Glutamatergic neuron (in vitro differentiated cells): ENCODE measurements around the gene CACNA1C. TPM values are rescaled to one million over a fixed set of nuclear protein-coding genes. Genes with fewer than 3 reads are reported as not detected.
A peak's percentile ranks its signal among the peaks of the same experiment; 100 is the strongest.

ENCODE experiments used
- DNase-seq: peaks from one replicate; pipeline ENCODE4 v3.0.0; 2022
- H3K27ac Mint-ChIP-seq: one replicate; pipeline ENCODE4 v1.8.0; 2020; ENCODE audit warnings: mild to moderate bottlenecking, mixed read lengths, inconsistent platforms; ENCODE audit not compliant: unreplicated experiment
- H3K27me3 Mint-ChIP-seq: one replicate; pipeline ENCODE4 v1.8.0; 2020; ENCODE audit warnings: mild to moderate bottlenecking, moderate library complexity, mixed read lengths, inconsistent platforms; ENCODE audit not compliant: unreplicated experiment
- H3K36me3 Mint-ChIP-seq: one replicate; pipeline ENCODE4 v1.8.0; 2020; ENCODE audit warnings: mild to moderate bottlenecking, mixed read lengths, inconsistent platforms; ENCODE audit not compliant: unreplicated experiment
- H3K4me1 Mint-ChIP-seq: one replicate; pipeline ENCODE4 v1.8.0; 2020; ENCODE audit warnings: mild to moderate bottlenecking, low read depth, mixed read lengths, inconsistent platforms; ENCODE audit not compliant: unreplicated experiment
- H3K4me3 Mint-ChIP-seq: one replicate; pipeline ENCODE4 v1.8.0; 2020; ENCODE audit warnings: mild to moderate bottlenecking, mixed read lengths, inconsistent platforms; ENCODE audit not compliant: unreplicated experiment
- H3K9me3 Mint-ChIP-seq: one replicate; pipeline ENCODE4 v1.8.0; 2020; ENCODE audit warnings: mild to moderate bottlenecking, moderate library complexity, mixed read lengths, inconsistent platforms; ENCODE audit not compliant: unreplicated experiment
- CTCF ChIP-seq: fragments of 200-600 bp; sonication (generic); IDR thresholded peaks from one replicate; pipeline ENCODE4 v1.5.0; 2021; ENCODE audit not compliant: partially characterized antibody, unreplicated experiment
- total RNA-seq: library from RNA; stranded (reverse); fragmentation: NEBNext Ultra II Directional; extraction: Animal tissue kit (Norgen Biotek cat#: 25700); gene quantifications from one replicate; pipeline ENCODE4 v1.2.1, GENCODE V29; 2021; ENCODE audit not compliant: unreplicated experiment

CACNA1C gene
- total RNA-seq, 1 donor from 2014 or later, result 11.0 TPM

GRCh38 chr12:2533036-2533435, 480.2 kb downstream of the CACNA1C start:
- Mint-ChIP-seq H3K9me3 (no peaks in the 10 kb centered on the region), H3K27ac (no peak overlapping the region), H3K36me3 (no peaks in the 10 kb centered on the region), H3K4me1 (peaks cover 18% of the 10 kb centered on the region), H3K4me3 (no peak overlapping the region), H3K27me3 (peaks cover 7% of the 10 kb centered on the region)
- no peak for DNase-seq
- no peak for TF ChIP-seq CTCF

- Mint-ChIP-seq H3K9me3 (no peaks in the 10 kb centered on the region), H3K27ac (peak overlapping the region; percentile 38), H3K27me3 (peaks cover 12% of the 10 kb centered on the region), H3K4me3 (no peak overlapping the region), H3K36me3 (no peaks in the 10 kb centered on the region), H3K4me1 (peaks cover 24% of the 10 kb centered on the region)
- no peak for TF ChIP-seq CTCF
- DNase-seq, result no peak
Observed at GRCh38 chr12:2535583-2536204, 482.9 kb downstream of the CACNA1C start.

- H3K9me3 Mint-ChIP-seq, result peaks cover 2% of the 10 kb centered on the region
- peaks cover 30% of the 10 kb centered on the region for H3K4me1 Mint-ChIP-seq
- H3K4me3 Mint-ChIP-seq, result no peak overlapping the region
- peak overlapping the region; percentile 5 for H3K27ac Mint-ChIP-seq
- peaks cover 13% of the 10 kb centered on the region for H3K27me3 Mint-ChIP-seq
- no peaks in the 10 kb centered on the region for H3K36me3 Mint-ChIP-seq
- TF ChIP-seq CTCF, result no peak
- DNase-seq, result no peak
Observed at GRCh38 chr12:2536724-2537123, 483.9 kb downstream of the CACNA1C start.

- Mint-ChIP-seq H3K27ac (no peak overlapping the region), H3K9me3 (peaks cover 2% of the 10 kb centered on the region), H3K4me1 (peaks cover 29% of the 10 kb centered on the region), H3K27me3 (peaks cover 12% of the 10 kb centered on the region), H3K36me3 (no peaks in the 10 kb centered on the region), H3K4me3 (no peak overlapping the region)
- no peak for DNase-seq
- TF ChIP-seq CTCF, result no peak
Observed at GRCh38 chr12:2537868-2538541, 485.2 kb downstream of the CACNA1C start.

GRCh38 chr12:2539938-2540337, 487.2 kb downstream of the CACNA1C start:
- Mint-ChIP-seq H3K27ac (no peak overlapping the region), H3K4me3 (no peak overlapping the region), H3K36me3 (no peaks in the 10 kb centered on the region), H3K9me3 (peaks cover 2% of the 10 kb centered on the region), H3K27me3 (peaks cover 10% of the 10 kb centered on the region), H3K4me1 (peaks cover 24% of the 10 kb centered on the region)
- TF ChIP-seq CTCF, result no peak
- DNase-seq, result no peak
